ENCODE measurements around the gene ADAMTS15.

Gene ADAMTS15

DNA sequence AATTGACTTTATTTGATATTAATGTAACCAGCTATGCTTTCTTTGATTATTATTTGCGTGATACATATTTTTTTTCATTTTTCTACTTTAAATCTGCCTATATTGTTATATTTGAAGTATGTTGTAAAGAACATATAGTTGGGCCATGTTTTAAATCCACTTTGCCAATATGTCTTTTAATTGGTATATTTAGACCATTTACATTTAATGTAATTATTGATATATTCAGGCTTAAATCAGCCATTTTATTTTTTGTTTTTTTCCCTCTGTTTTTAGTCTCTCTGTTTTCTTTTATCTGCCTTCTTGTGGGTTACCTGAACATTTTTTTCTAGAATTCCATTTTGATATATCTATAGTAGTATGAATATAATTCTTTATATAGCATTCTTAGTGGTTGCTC, 55.9 kb downstream of the ADAMTS15 start:
- TF ChIP-seq GATA3 (IDR thresholded peaks at IDR 0.05; ENCODE audit: low read depth, low read length) (no peak), GATA2 (IDR thresholded peaks at IDR 0.05; ENCODE audit: low read depth, low read length) (no peak)

DNA sequence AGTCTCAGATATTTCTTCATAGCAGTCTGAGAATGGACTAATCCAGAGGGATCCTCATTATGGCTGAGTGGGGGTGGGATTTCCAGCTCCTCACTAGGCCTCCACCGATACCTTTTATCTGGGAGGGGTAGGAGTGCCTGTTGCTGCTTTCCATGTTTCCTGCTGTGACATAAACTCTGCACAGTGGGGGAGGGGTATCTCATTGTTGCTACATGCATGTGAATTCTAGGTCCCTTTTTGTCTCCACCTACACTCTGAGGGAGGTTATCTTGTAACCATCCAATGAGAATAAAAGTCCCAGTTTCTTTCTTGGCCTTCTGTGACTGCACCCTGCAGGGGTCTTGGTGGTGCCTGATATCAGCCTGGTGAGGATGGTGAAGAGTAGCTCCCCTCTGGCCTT, 60.5 kb downstream of the ADAMTS15 start:
- TF ChIP-seq GATA2 (IDR thresholded peaks at IDR 0.05; ENCODE audit: low read depth, low read length) (no peak), GATA3 (IDR thresholded peaks at IDR 0.05; ENCODE audit: low read depth, low read length) (no peak)

DNA sequence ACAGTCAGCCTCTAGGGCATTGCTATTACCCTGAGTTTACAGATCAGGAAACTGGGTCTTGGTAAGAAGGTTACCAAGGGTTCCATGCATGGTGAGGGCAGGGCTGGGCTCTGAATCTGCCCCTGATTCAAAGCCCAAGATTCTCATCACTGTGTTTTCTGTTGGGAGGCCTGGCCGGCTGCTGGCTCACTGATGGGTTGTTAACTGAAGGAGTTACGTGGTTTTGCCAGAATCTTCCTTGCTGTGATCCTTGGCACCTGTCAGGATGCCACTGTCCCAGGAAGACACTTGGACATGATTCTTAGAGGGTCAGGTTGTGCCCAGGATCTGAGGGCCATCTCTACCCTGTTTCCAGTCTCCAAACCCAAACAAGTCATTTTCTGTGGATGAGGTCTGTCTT, 61.5 kb downstream of the ADAMTS15 start:
- TF ChIP-seq GATA2 (IDR thresholded peaks at IDR 0.05; ENCODE audit: low read depth, low read length) (no peak), GATA3 (IDR thresholded peaks at IDR 0.05; ENCODE audit: low read depth, low read length) (no peak)

DNA sequence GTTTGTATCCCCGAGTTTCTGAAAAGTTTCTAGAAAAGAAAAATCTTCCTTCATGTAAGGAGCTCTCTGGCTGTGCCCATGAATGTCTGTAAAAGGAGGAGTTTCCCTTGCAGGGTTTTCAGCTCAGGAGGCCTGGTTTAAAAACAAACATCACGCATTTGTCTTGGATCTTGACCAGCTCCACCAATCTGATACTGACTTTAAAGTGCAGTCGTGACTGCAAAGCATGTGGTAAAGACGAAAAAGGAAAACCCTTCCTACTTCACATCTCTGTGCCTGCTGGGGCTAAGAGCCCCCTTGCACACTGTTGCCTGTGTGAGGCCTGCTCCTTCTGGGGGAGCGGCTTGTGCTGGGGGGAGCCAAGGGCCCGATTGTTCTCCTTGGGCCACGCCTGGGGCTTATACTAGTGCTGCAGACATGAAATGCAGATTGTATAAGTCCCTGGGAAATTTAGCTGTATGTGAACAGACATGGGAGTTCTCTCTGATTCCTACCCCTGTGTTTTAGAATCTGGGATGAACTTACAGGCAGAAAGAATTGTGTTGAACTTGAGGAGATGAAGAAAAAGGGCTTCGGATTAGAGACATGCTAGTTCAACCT, 62.1 kb downstream of the ADAMTS15 start:
- TF ChIP-seq GATA2 (IDR thresholded peaks at IDR 0.05; ENCODE audit: low read depth, low read length) (no peak), GATA3 (IDR thresholded peaks at IDR 0.05; ENCODE audit: low read depth, low read length) (no peak)

DNA sequence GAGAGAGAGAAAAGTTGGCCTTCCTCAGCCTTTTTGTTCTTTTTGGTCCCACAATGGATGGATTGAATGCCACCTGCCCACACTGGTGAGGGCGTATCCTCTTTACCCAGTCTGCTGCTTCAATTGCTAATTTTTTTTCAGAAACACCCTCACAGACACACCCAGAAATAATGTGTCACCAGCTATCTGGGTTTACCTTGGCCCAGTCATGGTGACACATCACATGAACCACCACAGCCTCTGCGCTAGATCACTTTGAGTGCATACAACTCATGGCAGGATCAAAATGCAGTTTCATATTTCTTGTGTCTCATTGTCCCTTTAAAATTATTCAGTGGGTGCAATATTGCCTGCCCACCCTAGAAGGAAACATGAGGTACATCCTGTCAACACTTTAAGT, 63.3 kb downstream of the ADAMTS15 start:
- TF ChIP-seq GATA3 (IDR thresholded peaks at IDR 0.05; ENCODE audit: low read depth, low read length) = no peak
- no peak for TF ChIP-seq GATA2 (IDR thresholded peaks at IDR 0.05; ENCODE audit: low read depth, low read length)

DNA sequence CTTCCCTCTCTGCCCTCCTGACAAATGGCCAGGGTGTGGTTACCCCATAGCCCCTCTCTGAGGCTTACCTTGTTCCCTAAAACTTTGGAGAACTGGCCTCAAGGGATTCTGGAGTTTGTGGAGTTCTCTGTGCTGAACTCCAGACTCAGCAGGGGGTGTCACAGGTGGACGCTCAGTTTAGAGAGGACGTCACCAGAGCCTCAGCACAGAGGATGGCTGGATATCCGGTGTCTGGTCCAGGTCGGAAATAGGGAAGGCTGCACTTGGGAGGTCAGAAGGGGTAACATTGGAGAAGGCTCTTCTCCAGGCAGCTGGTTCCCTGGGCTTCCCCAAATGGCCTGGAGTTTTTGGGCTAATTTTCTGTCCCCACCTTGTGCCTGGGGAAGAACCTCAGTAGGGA, 64.2 kb downstream of the ADAMTS15 start:
- no peak for TF ChIP-seq GATA2 (IDR thresholded peaks at IDR 0.05; ENCODE audit: low read depth, low read length)
- TF ChIP-seq GATA3 (IDR thresholded peaks at IDR 0.05; ENCODE audit: low read depth, low read length) = no peak

DNA sequence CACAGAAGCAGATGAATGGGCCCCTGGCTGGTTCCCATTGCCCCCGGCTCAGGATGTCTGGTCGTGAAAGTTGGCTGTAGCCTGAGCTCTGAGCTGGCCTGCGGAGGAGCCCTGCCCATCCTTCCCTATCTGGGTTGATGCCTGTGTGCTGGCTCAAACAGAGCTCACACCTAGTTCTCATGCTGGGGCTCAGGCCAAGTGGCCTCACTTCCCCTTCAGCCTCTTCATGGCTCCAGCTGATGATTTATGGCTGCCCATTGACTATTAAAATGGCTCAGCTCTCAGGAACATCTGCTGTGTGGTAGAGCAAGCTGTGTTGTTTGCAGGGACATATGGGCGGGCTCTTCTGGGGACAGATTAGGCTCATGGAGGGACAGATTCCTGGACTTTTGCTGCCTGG, 64.7 kb downstream of the ADAMTS15 start:
- TF ChIP-seq GATA3 (IDR thresholded peaks at IDR 0.05; ENCODE audit: low read depth, low read length) (no peak), GATA2 (IDR thresholded peaks at IDR 0.05; ENCODE audit: low read depth, low read length) (no peak)

DNA sequence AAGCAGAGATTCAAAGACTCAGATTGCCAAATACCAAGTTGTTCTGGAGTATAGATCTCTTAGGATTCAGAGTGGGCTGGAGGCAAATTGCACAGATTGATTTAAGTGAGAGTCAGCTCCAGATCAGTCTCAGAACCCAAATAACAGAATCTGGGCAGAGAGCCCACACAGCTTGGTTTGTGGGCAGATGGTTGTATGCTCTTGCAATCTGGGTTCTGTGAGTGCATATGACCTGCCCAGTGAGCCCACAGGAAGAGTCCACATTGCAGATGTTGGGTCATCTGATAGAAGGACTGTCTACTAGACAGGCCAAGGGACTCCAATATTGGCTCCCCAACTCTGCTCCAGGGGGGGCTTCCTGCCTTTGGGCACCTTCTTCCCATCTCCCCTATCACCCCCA, 65.9 kb downstream of the ADAMTS15 start:
- no peak for TF ChIP-seq GATA2 (IDR thresholded peaks at IDR 0.05; ENCODE audit: low read depth, low read length)
- TF ChIP-seq GATA3 (IDR thresholded peaks at IDR 0.05; ENCODE audit: low read depth, low read length) = no peak

DNA sequence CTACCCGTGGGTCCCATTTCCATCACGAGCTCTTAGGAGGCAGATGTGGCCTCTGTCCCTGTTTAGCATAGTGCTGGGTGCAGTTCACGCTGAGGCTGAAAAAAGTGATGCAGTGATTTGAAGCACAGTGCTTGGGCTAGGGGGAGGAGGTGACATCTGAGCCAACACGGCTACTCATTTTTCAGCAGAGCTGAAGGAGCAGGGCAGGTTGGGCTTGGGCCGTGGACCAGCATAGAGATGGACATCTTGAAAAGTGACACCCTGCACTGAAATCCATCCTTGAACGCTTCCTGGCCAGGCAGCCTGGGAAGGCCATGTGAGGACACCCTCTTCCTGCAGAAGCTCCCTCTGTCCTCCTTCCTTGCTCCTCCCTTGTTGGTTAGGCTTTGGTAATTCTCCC, 66.4 kb downstream of the ADAMTS15 start:
- TF ChIP-seq GATA3 (IDR thresholded peaks at IDR 0.05; ENCODE audit: low read depth, low read length) (no peak), GATA2 (IDR thresholded peaks at IDR 0.05; ENCODE audit: low read depth, low read length) (no peak)

DNA sequence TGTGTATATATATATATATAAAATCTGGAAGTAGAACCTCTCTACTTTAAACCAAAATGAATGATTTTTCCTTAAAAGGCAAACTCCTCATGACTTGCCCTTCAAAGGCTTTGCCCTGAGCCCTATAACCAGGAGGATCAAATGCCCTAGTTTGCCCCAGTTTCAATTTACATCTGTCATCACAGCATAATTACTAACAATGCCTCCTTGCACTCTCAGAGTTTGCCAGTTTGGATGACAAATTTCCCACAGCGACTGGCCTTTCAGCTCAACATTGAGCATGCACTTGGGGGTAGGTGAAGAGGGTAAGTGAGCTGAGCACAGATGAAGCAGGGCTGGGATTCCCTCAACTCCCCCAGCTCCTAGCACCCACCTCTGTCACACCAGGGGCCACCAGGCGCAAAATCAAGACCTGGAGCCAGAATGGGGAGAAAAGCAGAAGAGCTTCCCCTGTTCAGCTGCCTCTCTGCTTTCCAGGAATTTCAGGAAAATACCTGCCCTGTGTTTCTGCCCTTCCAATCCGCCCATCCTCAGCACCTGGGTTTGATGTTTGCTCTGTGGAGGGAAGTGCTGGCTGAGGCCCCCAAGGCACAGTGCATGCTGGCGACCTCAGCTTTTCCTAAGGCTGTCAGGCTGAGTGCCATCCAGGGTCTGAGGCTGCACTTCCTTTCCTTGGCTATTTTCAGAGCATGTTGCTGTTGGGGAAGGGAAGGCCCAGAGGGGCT, 67.5 kb downstream of the ADAMTS15 start:
- TF ChIP-seq GATA3 (IDR thresholded peaks at IDR 0.05; ENCODE audit: low read depth, low read length) (no peak), GATA2 (IDR thresholded peaks at IDR 0.05; ENCODE audit: low read depth, low read length) (no peak)

DNA sequence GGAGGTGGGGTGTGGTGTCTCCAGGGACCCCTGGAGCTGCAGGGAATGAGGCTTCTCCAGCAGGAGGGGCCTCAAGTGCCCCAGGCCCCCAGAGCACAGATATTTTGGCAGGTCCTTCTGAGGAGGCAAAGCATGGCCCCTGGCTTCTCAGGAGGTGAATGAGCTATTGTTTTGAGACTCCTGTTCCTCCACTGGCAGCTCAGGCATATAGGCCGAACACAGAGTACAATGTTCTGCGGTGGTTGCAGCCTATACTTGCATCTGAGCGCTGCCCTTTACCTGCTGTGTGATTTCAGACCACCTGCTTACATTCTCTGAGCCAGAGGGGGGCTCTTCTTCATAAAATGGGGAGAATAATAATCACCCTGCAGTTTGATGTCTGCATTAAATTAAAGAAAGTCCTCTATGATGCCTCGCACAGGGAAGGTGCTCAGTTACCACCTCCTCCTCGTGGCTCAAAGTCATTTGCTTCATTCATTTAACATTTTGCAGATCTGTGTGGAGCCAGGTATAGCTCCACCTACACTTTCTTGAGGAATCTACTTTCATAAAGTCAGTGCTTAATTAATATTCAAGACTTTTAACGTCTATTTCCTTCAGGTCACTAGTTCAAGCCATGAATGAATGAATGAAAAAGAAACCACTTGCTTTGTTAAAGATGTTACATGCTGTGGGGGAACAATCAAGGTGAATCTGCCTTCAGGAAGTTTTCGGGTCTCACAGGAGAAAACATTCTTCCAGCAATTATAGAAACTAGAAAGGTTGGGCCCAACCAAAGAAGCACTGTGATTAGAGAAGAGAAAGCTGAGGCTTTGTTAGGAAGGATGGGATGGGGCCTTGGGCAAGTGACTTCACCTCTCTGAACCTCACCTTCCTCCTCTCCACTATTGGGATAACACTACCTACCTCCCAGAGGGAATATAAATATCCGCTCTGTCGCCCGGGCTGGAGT, 68.4 kb downstream of the ADAMTS15 start:
- TF ChIP-seq GATA3 (IDR thresholded peaks at IDR 0.05; ENCODE audit: low read depth, low read length) = no peak
- TF ChIP-seq GATA2 (IDR thresholded peaks at IDR 0.05; ENCODE audit: low read depth, low read length) = no peak

DNA sequence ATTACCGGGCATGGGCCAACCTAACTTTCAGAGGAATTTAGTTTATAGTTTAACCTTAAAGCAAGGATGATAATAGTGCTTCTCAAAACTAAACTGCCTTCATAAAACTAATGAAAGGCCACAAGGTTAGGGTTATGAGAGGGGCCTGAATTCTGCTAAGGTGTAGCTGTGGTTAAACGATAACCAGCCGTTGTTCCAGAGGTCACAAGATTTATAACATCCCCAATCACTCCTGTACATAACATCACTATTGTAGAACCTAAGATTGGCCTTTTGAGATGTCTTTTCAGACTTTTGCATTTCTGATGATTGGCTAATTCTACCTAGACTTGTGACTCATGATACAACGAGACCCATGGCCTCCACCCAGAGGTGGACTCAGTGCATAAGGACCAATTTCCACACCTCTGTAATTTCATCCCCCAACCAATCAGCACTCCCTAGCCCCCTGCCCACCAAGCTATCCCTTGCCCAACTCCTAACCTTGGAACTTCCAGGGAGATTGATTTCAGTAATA, 69.8 kb downstream of the ADAMTS15 start:
- TF ChIP-seq GATA2 (IDR thresholded peaks at IDR 0.05; ENCODE audit: low read depth, low read length) = no peak
- no peak for TF ChIP-seq GATA3 (IDR thresholded peaks at IDR 0.05; ENCODE audit: low read depth, low read length)

DNA sequence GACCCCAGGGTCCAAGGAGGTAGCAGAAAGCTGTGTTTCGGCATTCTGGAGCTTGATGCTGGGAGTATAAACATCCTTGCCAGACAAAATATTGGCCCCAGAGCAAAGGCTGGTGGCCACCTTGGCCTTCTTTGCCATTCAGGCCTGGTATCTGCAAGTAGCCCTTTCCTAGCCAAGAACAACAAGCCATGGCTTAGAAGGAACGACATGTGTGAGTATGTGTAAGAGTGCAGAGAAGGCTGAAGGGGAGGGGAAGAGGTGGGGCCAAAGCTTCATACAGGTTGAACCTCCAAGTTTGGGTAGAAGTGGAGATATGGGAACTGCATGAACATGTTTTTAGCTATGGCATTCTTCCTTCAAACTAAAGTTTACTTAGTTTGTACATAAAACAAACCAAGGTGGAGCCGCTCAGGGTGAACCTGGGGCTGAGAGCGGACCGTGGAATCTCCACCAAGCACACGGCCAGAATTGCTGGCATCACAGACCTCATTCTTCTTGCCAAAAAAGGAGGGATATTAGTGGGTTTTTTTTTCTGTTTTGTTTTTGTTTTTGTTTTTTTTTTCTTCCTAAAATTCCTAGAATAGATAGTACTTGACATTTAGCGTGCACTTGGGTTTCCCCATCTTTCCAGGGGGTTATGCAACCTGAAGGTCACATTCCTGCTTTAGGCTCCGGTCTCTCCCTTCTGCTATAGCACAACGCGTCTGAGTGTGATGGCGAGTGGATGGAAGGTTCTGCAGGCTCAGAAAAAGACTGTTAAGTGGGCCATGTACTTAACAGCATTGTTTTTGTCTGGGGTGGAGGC, 70.9 kb downstream of the ADAMTS15 start:
- no peak for TF ChIP-seq GATA2 (IDR thresholded peaks at IDR 0.05; ENCODE audit: low read depth, low read length)
- TF ChIP-seq GATA3 (IDR thresholded peaks at IDR 0.05; ENCODE audit: low read depth, low read length) = no peak
